ENCODE results near the gene COL11A1.

COL11A1 gene

GRCh38 chr1:103108376-103109150 lies at the start of gene COL11A1:
COL11A1 (minus strand) TSS chr1:103108522; CDS start chr1:103108178, 344 bp downstream.
- no peak within 1 kb of the TSS for H3K4me3 ChIP-seq (ENCODE audit: low read depth, low read length)
- no peak for DNase-seq (ENCODE audit: low read depth)
- TF ChIP-seq CTCF (IDR thresholded peaks at IDR 0.05; ENCODE audit: low read depth, low read length, missing control alignments) = no peak

GRCh38 chr1:103156966-103157365 lies 48.6 kb upstream of the COL11A1 start:
- no peak for DNase-seq (ENCODE audit: low read depth)
- H3K4me3 ChIP-seq (ENCODE audit: low read depth, low read length) = no peak overlapping the region
- TF ChIP-seq CTCF (IDR thresholded peaks at IDR 0.05; ENCODE audit: low read depth, low read length, missing control alignments) = no peak

GRCh38 chr1:103146166-103146565 lies 37.8 kb upstream of the COL11A1 start:
- no peak for TF ChIP-seq CTCF (IDR thresholded peaks at IDR 0.05; ENCODE audit: low read depth, low read length, missing control alignments)
- H3K4me3 ChIP-seq (ENCODE audit: low read depth, low read length) = no peak overlapping the region
- DNase-seq (ENCODE audit: low read depth) = no peak

GRCh38 chr1:103145449-103145848 lies 37.1 kb upstream of the COL11A1 start:
- no peak for DNase-seq (ENCODE audit: low read depth)

DNA sequence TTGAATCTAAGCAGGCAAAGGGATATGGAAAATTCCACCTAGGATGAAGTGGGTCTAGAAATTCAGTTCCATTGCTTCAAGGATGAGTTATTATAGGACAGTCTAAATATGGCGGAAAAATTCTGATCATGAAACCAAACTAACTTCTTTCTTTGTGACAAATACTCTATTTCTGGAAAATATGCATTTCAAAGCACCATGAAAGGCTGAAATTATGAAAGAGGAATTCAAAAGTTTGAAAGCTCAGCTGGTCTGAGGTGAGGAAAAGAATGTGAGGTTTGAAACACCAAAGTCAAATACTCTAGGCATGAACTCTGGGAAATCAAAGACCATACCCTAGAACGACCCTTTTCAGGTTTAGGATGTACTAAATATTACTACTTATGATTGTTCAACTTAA lies 36.4 kb upstream of the COL11A1 start:
- no peak for TF ChIP-seq CTCF (IDR thresholded peaks at IDR 0.05; ENCODE audit: low read depth, low read length, missing control alignments)
- H3K4me3 ChIP-seq (ENCODE audit: low read depth, low read length) = no peak overlapping the region

More at GRCh38 chr1:103145449-103145848, 37.1 kb upstream of the COL11A1 start:
- no peak overlapping the region for H3K4me3 ChIP-seq (ENCODE audit: low read depth, low read length)
- TF ChIP-seq CTCF (IDR thresholded peaks at IDR 0.05; ENCODE audit: low read depth, low read length, missing control alignments) = no peak

DNA sequence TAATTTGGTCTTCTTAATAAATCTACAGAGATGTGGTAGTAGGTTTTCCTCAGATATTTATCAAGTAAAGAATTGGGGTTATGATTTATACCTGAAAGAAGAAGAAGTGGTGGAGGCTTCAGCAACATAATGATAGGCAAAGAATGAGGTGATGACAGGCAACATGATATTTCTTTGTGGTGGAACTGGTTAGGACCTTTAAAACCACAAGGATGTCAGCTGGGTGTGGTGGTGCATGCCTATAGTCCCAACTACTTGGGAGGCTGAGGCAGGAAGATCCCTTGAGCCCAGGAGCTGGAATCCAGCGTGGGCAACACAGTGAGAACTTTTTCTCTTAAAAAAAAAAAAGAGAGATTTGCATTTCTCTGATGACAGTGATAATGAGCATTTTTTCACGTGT lies 34.1 kb upstream of the COL11A1 start:
- H3K4me3 ChIP-seq (ENCODE audit: low read depth, low read length) = no peak overlapping the region
- no peak for TF ChIP-seq CTCF (IDR thresholded peaks at IDR 0.05; ENCODE audit: low read depth, low read length, missing control alignments)
- no peak for DNase-seq (ENCODE audit: low read depth)

More for the DNA sequence above, 36.4 kb upstream of the COL11A1 start:
- no peak for DNase-seq (ENCODE audit: low read depth)

DNA sequence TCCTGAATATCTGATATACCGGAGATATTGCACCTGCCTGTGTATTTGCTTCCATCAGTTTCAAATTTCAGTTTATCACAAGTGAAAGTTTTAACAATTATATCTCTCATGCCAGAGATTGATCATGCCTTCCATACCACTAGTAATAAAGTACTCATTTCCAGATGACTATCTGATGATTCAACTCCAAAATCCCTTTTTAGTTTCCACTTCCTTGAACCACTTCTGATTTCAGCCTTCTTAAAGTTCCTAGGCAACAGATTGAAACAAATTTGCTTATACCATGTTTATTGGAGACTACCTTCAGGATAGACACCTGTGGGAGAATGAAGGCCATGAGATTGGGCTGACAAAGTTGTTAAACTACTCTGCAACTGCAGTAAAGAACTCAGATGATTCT lies 21.5 kb upstream of the COL11A1 start:
- DNase-seq (ENCODE audit: low read depth) = no peak
- no peak for TF ChIP-seq CTCF (IDR thresholded peaks at IDR 0.05; ENCODE audit: low read depth, low read length, missing control alignments)

More for the DNA sequence above, 21.5 kb upstream of the COL11A1 start:
- H3K4me3 ChIP-seq (ENCODE audit: low read depth, low read length) = no peak overlapping the region
